Heart left ventricle (tissue), 16 donors: ENCODE results near the gene VMP1. TPM values are rescaled to one million over a fixed set of nuclear protein-coding genes. Genes with fewer than 3 reads are reported as not detected.
A peak's percentile ranks its signal among the peaks of the same experiment; 100 is the strongest.

Experiments
- ATAC-seq, 4 donors: fragments of 200-7000 bp; cut with Tn5 transposase; one replicate each; pipeline ENCODE4 v1.9.1; 2020 to 2022; ENCODE audit warnings: moderate library complexity in 4 of 4, mild to moderate bottlenecking in 3 of 4, moderate number of reproducible peaks in 1 of 4
- DNase-seq, 5 donors: peaks; one replicate each; pipeline ENCODE4 v3.0.0-alpha.2; 2020
- H3K27ac ChIP-seq, 12 donors: fragments of 200-600 bp; sonication (generic) in 4 of 12; one replicate each; pipeline versions ENCODE4 v1.5.0 to v1.8.0; 2016 to 2022; ENCODE audit warnings: mild to moderate bottlenecking in 2 of 12
- H3K27me3 ChIP-seq, 9 donors: fragments of 200-600 bp; sonication (generic) in 2 of 9; one replicate each; pipeline versions ENCODE4 v1.5.1 to v1.8.0; 2016 to 2022; ENCODE audit warnings: mild to moderate bottlenecking in 3 of 9
- H3K36me3 ChIP-seq, 9 donors: fragments of 200-600 bp; sonication (generic) in 2 of 9; one replicate each; pipeline versions ENCODE4 v1.5.0 to v1.8.0; 2018 to 2022; ENCODE audit warnings: mild to moderate bottlenecking in 2 of 9
- H3K4me1 ChIP-seq, 12 donors: fragments of 200-600 bp; sonication (generic) in 4 of 12; one replicate each; pipeline versions ENCODE4 v1.5.0 to v1.8.0; 2016 to 2022; ENCODE audit warnings: mild to moderate bottlenecking in 3 of 12
- H3K4me3 ChIP-seq, 12 donors: fragments of 200-600 bp; sonication (generic) in 4 of 12; one replicate each; pipeline versions ENCODE4 v1.5.0 to v1.8.0; 2017 to 2022; ENCODE audit warnings: mild to moderate bottlenecking in 9 of 12, moderate library complexity in 4 of 12
- H3K9me3 ChIP-seq, 12 donors: fragments of 200-600 bp; sonication (generic) in 4 of 12; one replicate each; pipeline versions ENCODE4 v1.5.0 to v1.8.0; 2016 to 2022; ENCODE audit warnings: mild to moderate bottlenecking in 1 of 12
- CTCF ChIP-seq, 12 donors: fragments of 200-600 bp; sonication (generic) in 4 of 12; IDR thresholded peaks; one replicate each; pipeline versions ENCODE4 v1.5.0 to v1.8.0; 2018 to 2022; ENCODE audit warnings: antibody characterized with exemption in 12 of 12, mild to moderate bottlenecking in 5 of 12
- POLR2A ChIP-seq, 2 donors: fragments of 450-650 bp; IDR thresholded peaks; one replicate each; pipeline ENCODE4 v1.6.1; 2017; ENCODE audit warnings: antibody characterized with exemption in 2 of 2, mild to moderate bottlenecking in 2 of 2, moderate library complexity in 2 of 2
- WGBS, 4 donors: extraction: QIAGEN DNeasy Blood & Tissue Kit in 2 of 4; methylation state at CpG; one replicate each; pipeline versions ENCODE4 v1.1.5 to v1.1.7; 2013 to 2018; 5-methylcytosine and 5-hydroxymethylcytosine counted together
- intact Hi-C, 10 donors: fragments of 100-400 bp; cut with DNase I; formaldehyde crosslinking; loops; one replicate each; pipeline versions ENCODE4 v1.11.1 to v1.14.2; 2022
- polyA plus RNA-seq, 2 donors: library from polyadenylated mRNA; stranded (reverse); fragments of 200-250 nt; gene quantifications; one replicate each; pipeline ENCODE4 v1.2.3, GENCODE V29; 2013
- total RNA-seq, 9 donors: library from RNA; depleted of rRNA in 2 of 9; stranded (reverse); fragments of >200 nt in 2 of 9; fragmentation: NEBNext Ultra II Directional in 3 of 9; extraction: Animal tissue kit (Norgen Biotek cat#: 25700) in 3 of 9; gene quantifications; one replicate each; pipeline versions ENCODE4 v1.1.0 to v1.2.4, GENCODE V29; 2016 to 2023
- donor health status: ischemic (EF 13 %, LVEDD 7.1; RV severe dilation, severe dysfunction).
- donor health status: healthy with polysubstance abuse.
- donor health status: DM: no; HTN: yes; CAD: no.
- donor health status: DM: no; HTN: no; CAD: no.
- donor health status: ischemic (EF 25% LVEDD 6.9; RV normal size, moderate dysfunction).
- donor health status: ischemic (EF 25% LVEDD 5.7; RV mildly dilated, moderate dysfunction).
- donor health status: healthy.
- donor health status: DM: yes; HTN: yes; CAD: no.
- donor health status: ischemic (EF 35%, LVEDD 5.7; RV mildly dilated, moderate dysfunction).
- donor health status: nonischemic (EF 11% LVEDD 7.7; RV severe dilation, severe dysfunction).
- donor health status: DM: yes; HTN: yes; CAD: no.
- donor health status: PGD.
- donor health status: ischemic (EF 29% LVEDD 5.4; RV normal size, mild dysfunction).
- donor health status: nonischemic (EF 23%, LVEDD 6.1; RV moderate dilation, normal function).

The VMP1 gene
- total and polyA plus RNA-seq, 11 donors: 19.3 to 181 (median 50.1) TPM

GRCh38 chr17:59858932-59859331 is 151.5 kb downstream of the VMP1 start:
- WGBS, 4 donors: 76 to 85% (median 82%) methylated on average over 3 of the region's 3 CpGs
- H3K4me1 ChIP-seq: peaks cover 0 to 24% (median 0%) of the 10 kb centered on the region in 12 donors
- H3K27ac ChIP-seq: peak overlapping the region in 1 of 12 donors; percentile 28
- no peak for TF ChIP-seq POLR2A (IDR thresholded peaks at IDR 0.05)
- DNase-seq (no peak), ATAC-seq (no peak)
- no peaks in the 10 kb centered on the region for H3K9me3 ChIP-seq
- no peaks in the 10 kb centered on the region for H3K27me3 ChIP-seq
- intact Hi-C loops: no loop called here
- peaks cover 0 to 44% (median 22%) of the 10 kb centered on the region in 9 donors for H3K36me3 ChIP-seq
- no peak overlapping the region for H3K4me3 ChIP-seq

GRCh38 chr17:59859444-59860025 is 152.1 kb downstream of the VMP1 start:
- Histone ChIP-seq H3K27ac (peak overlapping the region in 1 of 12 donors; percentile 28), H3K9me3 (no peaks in the 10 kb centered on the region), H3K36me3 (peaks cover 0 to 47% (median 22%) of the 10 kb centered on the region in 9 donors), H3K4me1 (peaks cover 0 to 22% (median 0%) of the 10 kb centered on the region in 12 donors), H3K27me3 (no peaks in the 10 kb centered on the region), H3K4me3 (no peak overlapping the region)
- TF ChIP-seq POLR2A (IDR thresholded peaks at IDR 0.05) (no peak), CTCF (IDR thresholded peaks at IDR 0.05) (peak; percentile 30 to 66 (median 49))
- intact Hi-C loops: loop anchor here in 1 of 10 donors (5.0 kb wide), 1 partner anchor 107 kb away; no protein-coding TSS in a partner anchor
- DNase-seq (no peak), ATAC-seq (peak in 2 of 4 donors; percentile 41 to 49)
- WGBS, 4 donors: 85 to 88% (median 87%) methylated on average over 2 of the region's 2 CpGs

- Histone ChIP-seq H3K4me1 (peaks cover 0 to 6% (median 0%) of the 10 kb centered on the region in 12 donors), H3K36me3 (peaks cover 0 to 67% (median 28%) of the 10 kb centered on the region in 9 donors), H3K9me3 (no peaks in the 10 kb centered on the region), H3K27me3 (no peaks in the 10 kb centered on the region), H3K27ac (peak overlapping the region in 2 of 12 donors; percentile 40 to 43), H3K4me3 (no peak overlapping the region)
- 63 to 74% (median 70%) methylated on average over 3 of the region's 3 CpGs for WGBS, 4 donors
- intact Hi-C loops: loop anchor here in 1 of 10 donors (5.0 kb wide), 1 partner anchor 111 kb away; no protein-coding TSS in a partner anchor
- TF ChIP-seq CTCF (IDR thresholded peaks at IDR 0.05): no peak
- no peak for TF ChIP-seq POLR2A (IDR thresholded peaks at IDR 0.05)
- peak in 1 of 4 donors; percentile 55 for ATAC-seq
- DNase-seq: peak in 1 of 5 donors; percentile 40
These were observed 156.2 kb downstream of the VMP1 start for GRCh38 chr17:59863616-59864015.

GRCh38 chr17:59869941-59870218 is 162.4 kb downstream of the VMP1 start:
- 21 to 30% (median 28%) methylated on average over 1 of the region's 1 CpG for WGBS, 4 donors
- Histone ChIP-seq H3K27me3 (no peaks in the 10 kb centered on the region), H3K4me3 (no peak overlapping the region), H3K4me1 (no peaks in the 10 kb centered on the region), H3K27ac (no peak overlapping the region), H3K36me3 (peaks cover 0 to 53% (median 17%) of the 10 kb centered on the region in 9 donors), H3K9me3 (no peaks in the 10 kb centered on the region)
- no peak for ATAC-seq
- intact Hi-C loops: no loop called here
- DNase-seq: no peak
- no peak for TF ChIP-seq POLR2A (IDR thresholded peaks at IDR 0.05)
- TF ChIP-seq CTCF (IDR thresholded peaks at IDR 0.05): no peak

GRCh38 chr17:59870482-59870881 is 163.0 kb downstream of the VMP1 start:
- no peak for TF ChIP-seq CTCF (IDR thresholded peaks at IDR 0.05)
- no peak for TF ChIP-seq POLR2A (IDR thresholded peaks at IDR 0.05)
- Histone ChIP-seq H3K27ac (no peak overlapping the region), H3K4me3 (no peak overlapping the region), H3K27me3 (no peaks in the 10 kb centered on the region), H3K4me1 (no peaks in the 10 kb centered on the region), H3K9me3 (no peaks in the 10 kb centered on the region), H3K36me3 (peaks cover 0 to 54% (median 22%) of the 10 kb centered on the region in 9 donors)
- DNase-seq: no peak
- WGBS, 4 donors: 81 to 92% (median 86%) methylated on average over 8 of the region's 8 CpGs
- no peak for ATAC-seq
- intact Hi-C loops: no loop called here
